ENCODE data around the gene HRH1. TPM values are rescaled to one million over a fixed set of nuclear protein-coding genes. Genes with fewer than 3 reads are reported as not detected.

The HRH1 gene
- total and polyA plus RNA-seq, 2 donors (not counting 3 experiments of a cell fraction or from before 2014, with no cell fraction given) = 16.2 to 21.2 TPM

DNA sequence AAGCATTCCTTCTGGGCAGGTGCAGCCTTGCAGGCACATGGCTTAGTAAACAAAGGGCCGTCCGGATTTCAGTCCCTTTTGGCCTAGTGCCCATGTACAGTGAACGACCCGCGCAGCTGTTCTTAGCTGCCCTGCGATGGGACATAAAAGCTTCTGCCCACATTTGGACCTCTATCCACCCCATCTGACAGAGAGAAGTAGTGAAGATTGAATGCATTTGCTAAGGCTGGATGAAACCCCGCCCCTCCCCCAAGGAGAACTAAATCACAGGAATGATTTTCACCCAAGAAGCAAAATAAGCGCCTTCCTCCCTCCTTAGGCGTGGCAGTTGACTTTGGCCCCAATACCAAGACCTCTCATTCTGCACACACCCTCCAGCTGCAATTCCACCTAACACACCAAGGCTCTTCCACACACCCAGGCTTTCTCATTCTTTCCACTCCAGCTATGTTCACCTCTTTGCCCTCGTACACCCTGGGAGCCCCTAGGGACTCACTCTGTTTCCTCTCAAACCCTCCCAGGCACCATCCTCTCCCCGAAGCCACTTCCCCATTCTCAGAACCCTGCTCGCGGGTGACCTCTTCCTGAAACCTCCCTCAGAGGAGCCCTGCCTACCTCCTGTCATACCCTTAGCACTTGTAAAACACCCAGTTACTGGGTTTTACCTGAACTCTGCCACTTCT is 14.1 kb upstream of the HRH1 start:
- CTCF ChIA-PET = no interaction called here
- Histone ChIP-seq H4K20me1 (replicated peaks; ENCODE audit: control insufficient read depth, extremely low read depth, insufficient read depth, low read length) (no peaks in the 10 kb centered on the region), H3K36me3 (ENCODE audit: control insufficient read depth in 2 of 2, extremely low read depth in 1 of 2, insufficient read depth in 2 of 2, low read length in 2 of 2) (no peaks in the 10 kb centered on the region), H3K27me3 (ENCODE audit: control insufficient read depth in 2 of 2, insufficient read depth in 2 of 2, low read length in 2 of 2) (no peaks in the 10 kb centered on the region), H3K4me2 (ENCODE audit: insufficient read depth, low read length) (no peak overlapping the region), H3K9me1 (replicated peaks; ENCODE audit: control insufficient read depth, extremely low read depth, insufficient read depth, low read length) (no peaks in the 10 kb centered on the region), H3K79me2 (ENCODE audit: control insufficient read depth, insufficient read depth, low read length) (no peaks in the 10 kb centered on the region), H3K4me3 (replicated peaks in 1 of 3; ENCODE audit: insufficient read depth in 1 of 3, low read depth in 1 of 3, low read length in 3 of 3) (no peak overlapping the region), H3K9me3 (replicated peaks; ENCODE audit: control insufficient read depth, insufficient read depth, low read length) (no peaks in the 10 kb centered on the region), H3K27ac (ENCODE audit: insufficient read depth, low read depth, low read length) (no peak overlapping the region), H3K4me1 (ENCODE audit: control insufficient read depth, extremely low read depth, insufficient read depth, low read length) (peaks cover 9% of the 10 kb centered on the region), H2AFZ (ENCODE audit: low read depth, low read length) (no peak overlapping the region), H3K9ac (replicated peaks; ENCODE audit: extremely low read depth, insufficient read depth, low read length) (no peak overlapping the region)
- intact Hi-C loops (cut with micrococcal nuclease) (no loop called here), dilution Hi-C loops (cut with MboI; ENCODE audit: extremely low pct_ligation_motif_present, low sequenced_read_pairs) (no loop called here)
- DNase-seq (ENCODE audit: low read depth, low spot score) (no peak), FAIRE-seq (no peak)
- POLR2A ChIA-PET = no interaction called here
- TF ChIP-seq EZH2 (IDR thresholded peaks at IDR 0.05; ENCODE audit: borderline replicate concordance, low read depth, low read length, severe bottlenecking) (no peak), POLR2A (IDR thresholded peaks at IDR 0.05; ENCODE audit: low read depth, low read length) (no peak), GATA2 (IDR thresholded peaks at IDR 0.05; ENCODE audit: insufficient read depth, insufficient read length, low read depth, low read length) (no peak), JUN (IDR thresholded peaks at IDR 0.05; ENCODE audit: borderline replicate concordance, insufficient read depth, insufficient read length, low read depth) (no peak), CTCF (IDR thresholded peaks at IDR 0.05; ENCODE audit: extremely low read depth in 1 of 2, insufficient read depth in 1 of 2, low read depth in 1 of 2, low read length in 2 of 2) (no peak), FOS (IDR thresholded peaks at IDR 0.05; ENCODE audit: borderline replicate concordance, insufficient read depth, low read length) (no peak), POLR2AphosphoS5 (IDR thresholded peaks at IDR 0.05; ENCODE audit: insufficient read depth, low read depth, low read length) (no peak), MYC (IDR thresholded peaks at IDR 0.05; ENCODE audit: low read depth, low read length) (no peak), MAX (IDR thresholded peaks at IDR 0.05; ENCODE audit: insufficient read depth, insufficient read length) (no peak)
- BruUV-seq (replicated peaks) = no TSS peak
